Inflammatory macrophage (primary cell): ENCODE results near the gene FOXRED1.
"Not testable (repeated sequence)": the region's sequence is repeated elsewhere in the genome, so short reads cannot be mapped to it uniquely, and the experiment has no call there.

Experiments used
- DNase-seq, 2 donors: peaks; one replicate each; pipeline ENCODE4 v3.0.0-alpha.2; 2020 to 2022

Gene FOXRED1

GRCh38 chr11:126277780-126278179 lies 8.8 kb downstream of the FOXRED1 start:
- DNase-seq = no peak

- no peak for DNase-seq
These were observed 10.2 kb downstream of the FOXRED1 start for GRCh38 chr11:126279191-126279590.

GRCh38 chr11:126280595-126280994 lies 11.6 kb downstream of the FOXRED1 start:
- DNase-seq = peak; percentile 59 to 61

- DNase-seq = no peak
These were observed 12.3 kb downstream of the FOXRED1 start for GRCh38 chr11:126281245-126281644.

- no peak for DNase-seq
These were observed 12.8 kb downstream of the FOXRED1 start for GRCh38 chr11:126281666-126282175.

DNA sequence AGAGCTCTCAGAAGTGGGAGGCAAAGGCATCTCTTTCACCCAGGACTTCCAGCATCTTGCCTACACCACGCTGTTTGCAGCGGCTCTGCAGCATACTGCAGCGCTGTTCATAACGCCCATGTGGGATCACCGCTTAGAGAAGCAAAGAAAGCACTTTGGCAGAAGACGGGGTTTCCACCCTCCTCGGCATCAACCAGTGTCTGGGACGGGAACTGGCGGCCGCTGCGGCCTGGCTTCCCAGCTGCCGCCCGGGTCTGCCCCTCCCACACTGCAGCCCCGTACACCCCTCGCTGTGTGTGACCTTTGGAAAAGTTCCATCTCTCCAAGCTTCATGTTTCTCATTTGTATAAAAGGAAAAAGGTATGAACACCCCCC lies 13.4 kb downstream of the FOXRED1 start:
- peak; percentile 24 to 58 for DNase-seq

DNA sequence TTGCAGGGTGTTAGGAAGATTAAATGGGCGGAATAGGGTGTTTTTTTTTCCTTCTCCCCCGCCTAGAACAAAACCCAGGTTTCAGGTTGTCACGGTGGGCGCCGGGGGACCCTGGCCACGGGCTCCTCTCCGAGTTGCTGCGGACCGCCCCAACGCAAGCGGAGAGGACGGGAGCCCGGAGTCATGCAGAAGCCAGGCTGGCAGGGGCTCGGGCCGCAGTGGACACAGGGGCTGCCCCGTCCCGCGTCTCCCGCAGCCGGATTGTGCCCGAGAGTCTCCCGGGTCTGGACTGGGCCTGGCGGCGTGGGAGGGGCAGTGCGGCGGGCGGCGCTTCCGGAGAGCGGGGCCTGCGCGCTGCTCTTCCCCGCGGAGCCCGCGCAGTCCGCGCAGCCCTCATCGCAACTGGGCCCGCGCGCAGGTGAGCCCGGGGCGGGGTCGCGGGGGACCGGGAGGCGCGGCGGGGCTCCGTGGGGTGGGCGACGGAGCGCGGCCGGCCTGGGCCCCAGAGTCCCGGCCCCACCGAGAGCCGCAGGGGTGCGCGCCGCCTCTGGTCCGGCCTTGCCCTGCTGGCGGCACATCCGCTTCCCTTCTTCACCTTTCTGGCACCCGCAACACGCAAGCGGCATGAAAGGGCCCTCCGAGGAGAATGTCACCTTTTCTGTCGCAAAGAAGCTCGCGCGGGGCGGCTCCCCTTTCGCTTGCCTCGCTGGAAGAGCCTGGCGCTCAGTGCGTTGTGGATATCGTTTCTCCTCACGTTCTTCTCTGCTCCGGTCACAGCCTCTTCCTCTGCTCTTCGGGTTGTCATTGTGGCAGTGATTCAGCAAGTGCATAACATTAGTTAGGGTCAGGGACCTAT lies 14.0 kb downstream of the FOXRED1 start, which contains the start of gene TIRAP:
TIRAP (plus strand) TSS at position 358 of the 856 bp plus-strand sequence. CDS start 7,802 bp downstream, outside the sequence.
- peak; percentile 61 to 66 for DNase-seq

GRCh38 chr11:126284829-126285228 lies 15.9 kb downstream of the FOXRED1 start:
- peak; percentile 76 to 81 for DNase-seq

- no peak for DNase-seq
These were observed 19.3 kb downstream of the FOXRED1 start for GRCh38 chr11:126288237-126288636.

GRCh38 chr11:126290887-126291286 lies 21.9 kb downstream of the FOXRED1 start:
- no peak for DNase-seq

DNA sequence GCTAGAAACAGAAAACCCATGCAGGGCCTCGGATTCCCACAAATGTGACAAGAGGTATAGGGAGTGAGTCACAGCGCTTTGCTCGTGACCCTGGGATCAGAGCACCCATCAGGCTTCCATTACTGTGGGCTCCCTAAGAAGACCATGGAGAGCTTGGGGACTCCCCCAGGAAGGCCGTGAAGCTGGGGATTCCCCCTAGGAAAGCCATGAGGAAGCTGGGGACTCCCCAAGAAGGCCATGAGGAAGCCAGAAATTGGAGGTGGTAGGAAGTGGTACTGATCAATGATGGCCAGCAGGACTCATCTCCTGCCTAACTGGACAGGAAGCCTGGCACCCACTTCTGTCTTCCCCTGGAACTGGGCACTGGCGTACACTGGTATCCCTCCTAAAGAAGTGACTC lies 24.8 kb downstream of the FOXRED1 start:
- DNase-seq = peak in 1 of 2 donors; percentile 45

DNA sequence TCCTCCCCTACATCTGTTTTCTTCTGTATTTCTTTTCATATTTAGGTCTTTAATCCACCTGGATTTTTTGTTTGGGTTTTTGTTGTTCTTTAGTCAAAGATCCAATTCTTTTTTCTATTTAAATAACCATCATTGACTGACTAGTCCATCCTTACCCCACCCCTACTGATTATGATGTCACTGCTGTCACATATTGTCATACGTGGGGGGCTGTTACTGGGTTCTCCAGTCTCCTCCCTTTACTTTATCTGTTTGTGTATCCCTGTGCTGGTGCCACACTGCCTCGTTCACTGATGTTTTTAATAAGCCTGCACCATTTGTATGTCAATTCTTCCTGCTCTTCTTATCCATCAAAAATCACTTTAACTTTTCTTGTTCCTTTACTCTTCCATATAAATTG lies 28.1 kb downstream of the FOXRED1 start:
- no peak for DNase-seq

DNA sequence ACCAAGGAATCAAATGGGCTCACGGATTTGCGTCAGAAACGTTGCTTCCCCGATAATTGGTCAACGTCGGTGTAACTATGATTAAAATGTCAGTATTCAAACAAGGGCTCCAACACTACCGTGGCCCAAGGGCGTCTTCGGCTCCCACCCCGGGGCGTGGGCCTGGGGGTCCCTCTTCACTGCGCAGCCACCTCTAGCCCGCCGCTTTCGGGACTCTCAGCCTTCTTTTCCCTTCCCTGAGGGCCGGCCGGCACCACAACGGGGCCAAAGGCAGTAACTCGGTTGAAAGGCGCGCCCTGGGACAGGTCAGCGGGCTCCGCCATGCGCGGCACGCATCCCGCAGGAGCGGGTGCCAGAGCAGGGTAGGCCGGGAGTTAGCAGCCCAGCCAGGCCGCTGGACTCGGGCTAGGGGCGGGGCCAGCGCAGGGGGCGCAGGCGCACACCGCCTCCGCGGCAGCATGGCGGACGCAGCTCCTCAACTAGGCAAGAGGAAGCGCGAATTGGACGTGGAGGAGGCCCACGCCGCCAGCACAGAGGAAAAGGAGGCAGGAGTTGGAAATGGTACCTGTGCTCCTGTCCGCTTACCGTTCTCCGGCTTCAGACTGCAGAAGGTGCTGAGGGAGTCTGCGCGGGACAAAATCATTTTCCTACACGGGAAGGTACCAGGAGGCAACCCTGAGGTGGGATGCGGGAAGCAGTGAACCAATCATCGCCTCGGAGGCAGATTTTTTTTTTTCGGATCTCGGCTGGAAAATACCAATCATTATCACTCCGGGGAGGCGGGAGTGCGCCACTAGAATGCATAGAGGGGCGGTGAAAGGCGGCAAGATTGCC lies 34.9 kb downstream of the FOXRED1 start, which contains the start of gene DCPS:
DCPS (plus strand) TSS at position 438 of the 834 bp plus-strand sequence; CDS start at position 459, 21 bp downstream.
- DNase-seq = peak; percentile 89 to 92

DNA sequence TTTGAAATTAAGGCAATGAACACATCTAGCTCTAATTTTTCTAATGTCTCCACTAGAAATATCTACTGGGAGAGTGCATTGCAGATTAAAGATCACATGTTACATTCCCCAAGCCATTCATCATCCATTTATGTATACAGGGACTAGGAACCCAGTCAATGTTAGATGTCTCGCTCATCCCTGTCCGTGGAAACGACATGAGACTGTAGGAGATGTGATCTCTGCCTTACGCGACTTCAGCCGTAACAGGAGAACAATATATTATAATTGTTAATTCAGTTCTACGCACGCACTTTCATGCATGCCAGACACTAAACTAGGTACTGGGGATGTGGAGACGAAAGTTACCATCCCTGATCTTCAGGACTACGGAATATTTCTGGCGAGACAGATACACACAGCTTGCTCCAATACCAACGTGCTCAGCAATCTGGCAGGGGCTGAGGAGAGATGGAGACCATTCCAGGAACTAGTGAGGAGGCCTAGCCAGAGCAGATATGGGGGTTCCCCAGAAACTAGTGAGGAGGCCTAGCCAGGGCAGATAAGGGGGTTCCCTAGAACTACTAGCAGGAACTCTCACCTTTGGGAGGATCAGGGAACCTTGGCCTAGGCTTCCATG lies 35.6 kb downstream of the FOXRED1 start:
- DNase-seq = no peak

- no peak for DNase-seq
These were observed 36.7 kb downstream of the FOXRED1 start for GRCh38 chr11:126305699-126306098.

DNA sequence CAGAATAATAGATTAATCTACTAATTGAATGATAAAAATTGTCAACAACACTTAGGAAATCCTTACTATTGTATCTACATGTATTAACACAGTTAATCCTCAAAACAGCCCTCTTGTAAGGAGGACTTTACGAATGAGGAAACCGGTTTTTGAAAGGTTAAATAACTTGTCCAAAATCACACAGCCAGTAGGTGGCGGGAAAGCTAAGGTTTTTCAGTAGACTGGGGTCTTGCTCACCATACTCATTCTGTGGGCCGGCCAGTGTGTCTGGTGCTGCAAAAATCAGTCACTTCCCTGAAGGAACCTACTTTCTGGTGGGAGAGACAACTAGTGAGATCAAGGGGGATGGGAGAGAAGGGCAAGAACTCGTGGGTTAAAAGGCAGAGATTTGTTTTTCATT lies 38.8 kb downstream of the FOXRED1 start:
- peak; percentile 34 to 38 for DNase-seq

GRCh38 chr11:126308271-126308671 lies 39.3 kb downstream of the FOXRED1 start:
- no peak for DNase-seq

GRCh38 chr11:126308771-126309170 lies 39.8 kb downstream of the FOXRED1 start:
- DNase-seq = not testable (repeated sequence)

DNA sequence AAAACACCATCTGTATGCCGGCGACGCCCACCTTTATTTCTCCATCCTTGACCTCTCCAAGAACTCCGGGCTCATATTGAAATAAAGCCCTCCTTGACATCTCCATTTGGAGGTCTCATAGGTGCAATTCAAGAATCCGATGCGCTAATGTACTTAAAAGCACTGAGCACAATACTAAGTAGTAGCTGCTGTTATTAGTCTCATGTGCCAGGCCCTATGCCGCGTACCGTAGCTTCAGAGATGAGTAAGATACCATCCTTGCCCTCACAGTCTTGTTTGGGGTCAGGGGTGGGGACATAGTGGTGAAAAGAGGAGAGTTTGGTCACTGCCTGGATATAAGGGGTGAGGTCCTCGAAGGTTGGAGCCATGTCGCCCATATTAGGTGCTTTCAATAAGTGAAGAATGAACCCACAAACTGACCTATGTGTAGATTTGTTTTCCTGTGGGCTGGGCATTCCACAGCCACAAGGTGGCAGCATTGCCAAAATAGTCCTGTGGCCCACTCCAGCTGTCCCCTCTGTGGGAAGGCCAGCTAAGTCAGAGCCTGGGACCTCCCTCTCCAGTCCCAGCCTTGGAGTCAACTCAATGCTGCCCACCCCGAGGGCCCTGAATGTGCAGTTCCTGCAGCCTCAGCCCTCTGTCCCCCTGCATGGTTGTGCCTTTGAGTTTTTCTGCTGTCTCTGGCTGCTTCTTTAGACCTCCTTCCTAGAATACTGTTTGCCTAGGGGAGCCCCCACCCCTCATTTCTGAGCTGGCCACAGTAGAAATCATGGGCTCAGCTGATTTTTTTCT lies 41.4 kb downstream of the FOXRED1 start:
- peak; percentile 68 for DNase-seq

- no peak for DNase-seq
These were observed 42.0 kb downstream of the FOXRED1 start for GRCh38 chr11:126310992-126311310.

GRCh38 chr11:126311401-126312291 lies 42.7 kb downstream of the FOXRED1 start:
- DNase-seq = peak; percentile 72 to 88
